ENCODE measurements around the gene TERT.
"Not testable (repeated sequence)": the region's sequence is repeated elsewhere in the genome, so short reads cannot be mapped to it uniquely, and the experiment has no call there.

Gene TERT

DNA sequence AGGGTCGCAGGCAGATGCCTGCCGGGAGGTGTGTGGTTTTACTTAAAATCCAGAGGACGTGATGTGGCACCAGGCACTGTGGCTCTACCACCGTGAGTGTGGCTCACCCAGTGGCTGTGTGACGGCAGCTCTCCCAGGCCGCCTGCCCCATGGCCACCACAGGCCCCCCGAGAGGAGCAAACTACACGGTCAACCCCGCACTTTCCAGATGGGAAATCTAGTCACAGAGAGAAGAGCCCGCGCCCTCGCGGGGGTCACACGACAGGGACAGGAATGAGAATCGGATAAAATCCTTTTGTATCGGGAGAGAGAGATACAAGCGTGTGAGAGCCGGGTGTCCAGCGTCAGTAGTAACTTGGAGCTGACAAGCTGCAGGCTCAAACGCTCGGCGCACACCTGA lies 24.4 kb downstream of the TERT start:
- peaks cover 7% of the 10 kb centered on the region for H3K4me1 ChIP-seq (ENCODE audit: insufficient read depth, low read length, poor library complexity, severe bottlenecking)
- no peaks in the 10 kb centered on the region for H3K79me2 ChIP-seq (ENCODE audit: insufficient read depth, low read length)
- H3K4me3 ChIP-seq (ENCODE audit: low read length, poor library complexity, severe bottlenecking): no peak overlapping the region
- H3F3A ChIP-seq (ENCODE audit: low read depth): no peaks in the 10 kb centered on the region
- H3K36me3 ChIP-seq (ENCODE audit: insufficient read depth, low read length): no peaks in the 10 kb centered on the region
- no peaks in the 10 kb centered on the region for H3K9me3 ChIP-seq (ENCODE audit: insufficient read depth, low read depth, low read length)
- H3K4me2 ChIP-seq (ENCODE audit: low read depth, low read length, poor library complexity, severe bottlenecking): no peak overlapping the region
- TF ChIP-seq, protein P1, sequence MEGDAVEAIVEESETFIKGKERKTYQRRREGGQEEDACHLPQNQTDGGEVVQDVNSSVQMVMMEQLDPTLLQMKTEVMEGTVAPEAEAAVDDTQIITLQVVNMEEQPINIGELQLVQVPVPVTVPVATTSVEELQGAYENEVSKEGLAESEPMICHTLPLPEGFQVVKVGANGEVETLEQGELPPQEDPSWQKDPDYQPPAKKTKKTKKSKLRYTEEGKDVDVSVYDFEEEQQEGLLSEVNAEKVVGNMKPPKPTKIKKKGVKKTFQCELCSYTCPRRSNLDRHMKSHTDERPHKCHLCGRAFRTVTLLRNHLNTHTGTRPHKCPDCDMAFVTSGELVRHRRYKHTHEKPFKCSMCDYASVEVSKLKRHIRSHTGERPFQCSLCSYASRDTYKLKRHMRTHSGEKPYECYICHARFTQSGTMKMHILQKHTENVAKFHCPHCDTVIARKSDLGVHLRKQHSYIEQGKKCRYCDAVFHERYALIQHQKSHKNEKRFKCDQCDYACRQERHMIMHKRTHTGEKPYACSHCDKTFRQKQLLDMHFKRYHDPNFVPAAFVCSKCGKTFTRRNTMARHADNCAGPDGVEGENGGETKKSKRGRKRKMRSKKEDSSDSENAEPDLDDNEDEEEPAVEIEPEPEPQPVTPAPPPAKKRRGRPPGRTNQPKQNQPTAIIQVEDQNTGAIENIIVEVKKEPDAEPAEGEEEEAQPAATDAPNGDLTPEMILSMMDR (conservative IDR thresholded peaks at IDR 0.05; ENCODE audit: low read length): no peak
- no peak for TF ChIP-seq EZH2phosphoT487 (IDR thresholded peaks at IDR 0.05; ENCODE audit: borderline replicate concordance)
- no peaks in the 10 kb centered on the region for H3K27me3 ChIP-seq (ENCODE audit: insufficient read depth, low read length, poor library complexity, severe bottlenecking)
- no peaks in the 10 kb centered on the region for H3K9me2 ChIP-seq (replicated peaks; ENCODE audit: low read depth, low read length)
- H4K20me1 ChIP-seq (ENCODE audit: insufficient read depth, low read length, poor library complexity, severe bottlenecking): no peaks in the 10 kb centered on the region
- no peak overlapping the region for H3K9ac ChIP-seq (ENCODE audit: low read depth, low read length, poor library complexity, severe bottlenecking)
- no peak overlapping the region for H2AFZ ChIP-seq (ENCODE audit: low read length)

DNA sequence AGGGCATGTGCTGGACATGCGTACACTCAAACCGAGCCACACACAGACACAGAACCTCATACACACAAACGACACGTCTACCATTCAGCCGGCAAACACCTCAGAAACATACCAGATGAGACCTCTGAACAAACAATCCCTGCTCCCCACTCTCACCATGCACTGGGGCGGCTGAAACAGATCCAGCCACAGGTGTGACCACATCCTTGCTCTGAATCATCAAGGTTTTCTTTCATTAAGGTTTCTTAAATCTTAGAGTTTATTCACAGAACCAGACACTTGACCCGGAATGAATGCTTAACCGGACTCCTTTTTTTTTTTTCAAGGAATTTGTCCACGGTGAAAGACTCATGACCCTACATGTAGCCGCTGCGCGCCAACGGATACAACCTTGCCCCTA lies 26.2 kb downstream of the TERT start:
- H3K9me3 ChIP-seq (ENCODE audit: insufficient read depth, low read depth, low read length): no peaks in the 10 kb centered on the region
- H3K4me2 ChIP-seq (ENCODE audit: low read depth, low read length, poor library complexity, severe bottlenecking): no peak overlapping the region
- H4K20me1 ChIP-seq (ENCODE audit: insufficient read depth, low read length, poor library complexity, severe bottlenecking): no peaks in the 10 kb centered on the region
- H3K4me1 ChIP-seq (ENCODE audit: insufficient read depth, low read length, poor library complexity, severe bottlenecking): no peaks in the 10 kb centered on the region
- H2AFZ ChIP-seq (ENCODE audit: low read length): no peak overlapping the region
- H3K27me3 ChIP-seq (ENCODE audit: insufficient read depth, low read length, poor library complexity, severe bottlenecking): no peaks in the 10 kb centered on the region
- H3K79me2 ChIP-seq (ENCODE audit: insufficient read depth, low read length): no peaks in the 10 kb centered on the region
- no peak overlapping the region for H3K9ac ChIP-seq (ENCODE audit: low read depth, low read length, poor library complexity, severe bottlenecking)
- TF ChIP-seq, protein P1 (conservative IDR thresholded peaks at IDR 0.05; ENCODE audit: low read length): no peak
- no peak for TF ChIP-seq EZH2phosphoT487 (IDR thresholded peaks at IDR 0.05; ENCODE audit: borderline replicate concordance)
- H3K9me2 ChIP-seq (replicated peaks; ENCODE audit: low read depth, low read length): no peaks in the 10 kb centered on the region
- H3K4me3 ChIP-seq (ENCODE audit: low read length, poor library complexity, severe bottlenecking): no peak overlapping the region
- H3K36me3 ChIP-seq (ENCODE audit: insufficient read depth, low read length): no peaks in the 10 kb centered on the region
- H3F3A ChIP-seq (ENCODE audit: low read depth): no peaks in the 10 kb centered on the region

DNA sequence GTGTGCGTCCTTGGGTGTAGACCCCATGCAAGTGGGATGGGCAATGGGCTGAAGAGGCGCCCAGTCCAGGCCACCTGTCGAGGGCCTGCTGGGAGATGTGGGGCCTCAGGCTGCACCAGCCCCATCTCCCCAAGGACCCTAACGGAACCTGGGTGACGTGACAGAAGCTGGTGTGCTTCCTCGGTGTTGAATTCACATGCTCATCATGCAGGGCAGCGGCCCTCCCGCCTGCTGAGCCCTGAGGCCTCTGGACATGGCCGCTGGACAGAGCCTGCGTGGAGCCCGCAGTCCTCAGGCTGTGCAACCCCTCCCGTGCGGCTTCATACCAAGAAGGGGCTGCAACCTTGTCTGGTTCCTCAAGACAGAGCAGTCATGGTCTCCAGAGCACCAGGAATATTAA lies 26.8 kb downstream of the TERT start:
- H3F3A ChIP-seq (ENCODE audit: low read depth): no peaks in the 10 kb centered on the region
- TF ChIP-seq EZH2phosphoT487 (IDR thresholded peaks at IDR 0.05; ENCODE audit: borderline replicate concordance): no peak
- TF ChIP-seq, protein P1 (conservative IDR thresholded peaks at IDR 0.05; ENCODE audit: low read length): no peak
- no peak overlapping the region for H3K9ac ChIP-seq (ENCODE audit: low read depth, low read length, poor library complexity, severe bottlenecking)
- H2AFZ ChIP-seq (ENCODE audit: low read length): no peak overlapping the region
- H3K4me2 ChIP-seq (ENCODE audit: low read depth, low read length, poor library complexity, severe bottlenecking): no peak overlapping the region
- H3K36me3 ChIP-seq (ENCODE audit: insufficient read depth, low read length): no peaks in the 10 kb centered on the region
- H3K9me3 ChIP-seq (ENCODE audit: insufficient read depth, low read depth, low read length): peaks cover under 1% of the 10 kb centered on the region; the same call in 1 of the 2 replicates
- H3K9me2 ChIP-seq (replicated peaks; ENCODE audit: low read depth, low read length): no peaks in the 10 kb centered on the region
- H3K79me2 ChIP-seq (ENCODE audit: insufficient read depth, low read length): no peaks in the 10 kb centered on the region
- no peaks in the 10 kb centered on the region for H3K4me1 ChIP-seq (ENCODE audit: insufficient read depth, low read length, poor library complexity, severe bottlenecking)
- H4K20me1 ChIP-seq (ENCODE audit: insufficient read depth, low read length, poor library complexity, severe bottlenecking): no peaks in the 10 kb centered on the region
- no peaks in the 10 kb centered on the region for H3K27me3 ChIP-seq (ENCODE audit: insufficient read depth, low read length, poor library complexity, severe bottlenecking)
- H3K4me3 ChIP-seq (ENCODE audit: low read length, poor library complexity, severe bottlenecking): no peak overlapping the region

DNA sequence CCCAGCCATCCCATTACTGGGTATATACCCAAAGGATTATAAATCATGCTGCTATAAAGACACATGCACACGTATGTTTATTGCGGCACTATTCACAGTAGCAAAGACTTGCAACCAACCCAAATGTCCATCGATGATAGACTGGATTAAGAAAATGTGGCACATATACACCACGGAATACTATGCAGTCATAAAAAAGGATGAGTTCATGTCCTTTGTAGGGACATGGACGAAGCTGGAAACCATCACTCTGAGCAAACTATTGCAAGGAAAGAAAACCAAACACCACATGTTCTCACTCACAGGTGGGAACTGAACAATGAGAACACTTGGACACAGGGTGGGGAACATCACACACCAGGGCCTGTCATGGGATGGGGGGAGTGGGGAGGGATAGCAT lies 27.4 kb downstream of the TERT start:
- not testable (repeated sequence) for H3K4me3 ChIP-seq (ENCODE audit: low read length, poor library complexity, severe bottlenecking); H3K36me3 ChIP-seq (ENCODE audit: insufficient read depth, low read length); H3K9me3 ChIP-seq (ENCODE audit: insufficient read depth, low read depth, low read length)

More for the DNA sequence above, 27.4 kb downstream of the TERT start:
- H3K27me3 ChIP-seq (ENCODE audit: insufficient read depth, low read length, poor library complexity, severe bottlenecking); H3K4me2 ChIP-seq (ENCODE audit: low read depth, low read length, poor library complexity, severe bottlenecking); H3K9ac ChIP-seq (ENCODE audit: low read depth, low read length, poor library complexity, severe bottlenecking); H3K79me2 ChIP-seq (ENCODE audit: insufficient read depth, low read length); H3K9me2 ChIP-seq (replicated peaks; ENCODE audit: low read depth, low read length); H4K20me1 ChIP-seq (ENCODE audit: insufficient read depth, low read length, poor library complexity, severe bottlenecking); H3K4me1 ChIP-seq (ENCODE audit: insufficient read depth, low read length, poor library complexity, severe bottlenecking); H3F3A ChIP-seq (ENCODE audit: low read depth); H2AFZ ChIP-seq (ENCODE audit: low read length): not testable (repeated sequence)
